ENCODE measurements around the gene AJAP1.

DNA sequence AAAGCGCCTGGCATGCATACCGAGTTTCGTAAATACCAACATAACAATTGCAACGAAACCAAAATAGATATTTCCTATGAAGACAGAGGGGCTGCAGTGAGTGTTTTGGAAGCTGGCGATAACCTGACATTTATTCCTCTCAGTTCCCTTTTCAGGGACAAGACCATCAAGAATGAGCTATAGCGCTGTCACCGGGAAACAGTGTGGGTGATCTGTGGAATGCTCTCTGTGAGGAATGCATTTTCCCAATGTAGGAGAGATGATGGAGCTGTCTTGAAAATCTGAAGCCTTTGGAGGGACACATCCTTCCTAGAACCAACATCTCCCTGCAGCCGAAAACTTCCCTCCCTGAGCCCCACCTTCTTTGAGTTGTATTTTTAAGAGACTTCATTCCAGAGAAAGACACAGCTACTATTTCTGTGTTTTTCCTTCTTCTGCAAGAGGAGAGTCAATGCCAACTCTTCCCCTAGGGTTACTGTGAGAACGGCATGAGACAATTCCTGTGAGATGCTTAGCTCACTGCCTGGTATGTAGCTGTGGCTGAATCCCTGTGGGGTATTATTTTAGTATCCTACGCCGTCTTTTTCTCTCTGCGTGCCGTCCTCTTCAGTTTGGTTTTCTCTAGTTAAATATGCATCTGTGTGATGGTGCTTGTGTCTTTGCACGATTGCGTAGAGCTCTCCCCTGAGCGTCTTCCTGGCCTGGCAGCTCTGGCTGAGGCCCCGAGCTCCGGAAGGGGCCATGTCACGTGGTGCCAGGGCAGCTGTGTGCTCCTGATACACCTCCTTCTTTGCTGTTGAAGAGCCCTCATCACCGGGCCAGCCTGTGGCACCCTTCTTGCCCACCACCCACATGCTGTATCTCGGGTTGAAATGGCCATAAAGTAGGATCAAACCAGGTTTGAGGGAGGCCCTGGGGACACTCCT, 45.2 kb downstream of the AJAP1 start:
- no peak for TF ChIP-seq EZH2 (IDR thresholded peaks at IDR 0.05)
- TF ChIP-seq, protein P1, sequence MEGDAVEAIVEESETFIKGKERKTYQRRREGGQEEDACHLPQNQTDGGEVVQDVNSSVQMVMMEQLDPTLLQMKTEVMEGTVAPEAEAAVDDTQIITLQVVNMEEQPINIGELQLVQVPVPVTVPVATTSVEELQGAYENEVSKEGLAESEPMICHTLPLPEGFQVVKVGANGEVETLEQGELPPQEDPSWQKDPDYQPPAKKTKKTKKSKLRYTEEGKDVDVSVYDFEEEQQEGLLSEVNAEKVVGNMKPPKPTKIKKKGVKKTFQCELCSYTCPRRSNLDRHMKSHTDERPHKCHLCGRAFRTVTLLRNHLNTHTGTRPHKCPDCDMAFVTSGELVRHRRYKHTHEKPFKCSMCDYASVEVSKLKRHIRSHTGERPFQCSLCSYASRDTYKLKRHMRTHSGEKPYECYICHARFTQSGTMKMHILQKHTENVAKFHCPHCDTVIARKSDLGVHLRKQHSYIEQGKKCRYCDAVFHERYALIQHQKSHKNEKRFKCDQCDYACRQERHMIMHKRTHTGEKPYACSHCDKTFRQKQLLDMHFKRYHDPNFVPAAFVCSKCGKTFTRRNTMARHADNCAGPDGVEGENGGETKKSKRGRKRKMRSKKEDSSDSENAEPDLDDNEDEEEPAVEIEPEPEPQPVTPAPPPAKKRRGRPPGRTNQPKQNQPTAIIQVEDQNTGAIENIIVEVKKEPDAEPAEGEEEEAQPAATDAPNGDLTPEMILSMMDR (IDR thresholded peaks at IDR 0.05 in 2 of 3, conservative IDR thresholded peaks at IDR 0.05 in 1 of 3; ENCODE audit: borderline replicate concordance in 1 of 3, insufficient read depth in 1 of 3, low read depth in 2 of 3, low read length in 2 of 3): no peak
- no peak for TF ChIP-seq SIN3A (IDR thresholded peaks at IDR 0.05; ENCODE audit: low read depth)

Measured in HCT116 (cell line).